Astrocyte of the spinal cord (primary cell): ENCODE results near the gene REXO5.

Experiments used
- DNase-seq: peaks from one replicate; pipeline ENCODE4 v3.0.0; 2011; ENCODE audit warnings: low read depth, low spot score
- H3K4me3 ChIP-seq: 2 replicates; pipeline ENCODE4 v1.5.1; 2011; ENCODE audit warnings: low read depth, mild to moderate bottlenecking, low read length, moderate library complexity
- in situ Hi-C: cut with HindIII; loops from 2 replicates; pipeline ENCODE4 v1.10.0; 2017; ENCODE audit warnings: low sequenced_read_pairs
- TF ChIP-seq, protein P1 (sequence below): IDR thresholded peaks from 2 replicates; pipeline ENCODE4 v1.5.1; 2012; ENCODE audit warnings: low read depth, mild to moderate bottlenecking, low read length, inconsistent platforms

The REXO5 gene

DNA sequence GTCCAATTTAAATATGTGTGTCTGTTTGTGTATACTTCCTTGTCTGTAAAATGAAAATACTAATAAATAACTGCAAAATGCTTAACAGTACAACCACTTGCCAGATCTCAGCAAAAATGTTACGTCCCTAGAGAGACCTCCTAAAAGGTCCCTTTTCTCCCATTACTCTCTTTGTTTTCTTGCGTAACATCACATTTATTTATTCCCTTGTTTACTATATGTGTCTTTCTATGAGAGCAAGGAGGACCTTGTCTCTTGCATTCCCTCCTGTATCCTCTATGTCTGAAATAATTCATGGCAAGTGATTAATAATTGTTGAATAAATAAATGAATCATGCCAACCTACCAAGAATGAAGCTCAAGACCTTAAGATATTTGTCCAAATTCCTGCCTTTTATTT, 40.6 kb upstream of the REXO5 start:
- TF ChIP-seq, protein P1, sequence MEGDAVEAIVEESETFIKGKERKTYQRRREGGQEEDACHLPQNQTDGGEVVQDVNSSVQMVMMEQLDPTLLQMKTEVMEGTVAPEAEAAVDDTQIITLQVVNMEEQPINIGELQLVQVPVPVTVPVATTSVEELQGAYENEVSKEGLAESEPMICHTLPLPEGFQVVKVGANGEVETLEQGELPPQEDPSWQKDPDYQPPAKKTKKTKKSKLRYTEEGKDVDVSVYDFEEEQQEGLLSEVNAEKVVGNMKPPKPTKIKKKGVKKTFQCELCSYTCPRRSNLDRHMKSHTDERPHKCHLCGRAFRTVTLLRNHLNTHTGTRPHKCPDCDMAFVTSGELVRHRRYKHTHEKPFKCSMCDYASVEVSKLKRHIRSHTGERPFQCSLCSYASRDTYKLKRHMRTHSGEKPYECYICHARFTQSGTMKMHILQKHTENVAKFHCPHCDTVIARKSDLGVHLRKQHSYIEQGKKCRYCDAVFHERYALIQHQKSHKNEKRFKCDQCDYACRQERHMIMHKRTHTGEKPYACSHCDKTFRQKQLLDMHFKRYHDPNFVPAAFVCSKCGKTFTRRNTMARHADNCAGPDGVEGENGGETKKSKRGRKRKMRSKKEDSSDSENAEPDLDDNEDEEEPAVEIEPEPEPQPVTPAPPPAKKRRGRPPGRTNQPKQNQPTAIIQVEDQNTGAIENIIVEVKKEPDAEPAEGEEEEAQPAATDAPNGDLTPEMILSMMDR = no peak

DNA sequence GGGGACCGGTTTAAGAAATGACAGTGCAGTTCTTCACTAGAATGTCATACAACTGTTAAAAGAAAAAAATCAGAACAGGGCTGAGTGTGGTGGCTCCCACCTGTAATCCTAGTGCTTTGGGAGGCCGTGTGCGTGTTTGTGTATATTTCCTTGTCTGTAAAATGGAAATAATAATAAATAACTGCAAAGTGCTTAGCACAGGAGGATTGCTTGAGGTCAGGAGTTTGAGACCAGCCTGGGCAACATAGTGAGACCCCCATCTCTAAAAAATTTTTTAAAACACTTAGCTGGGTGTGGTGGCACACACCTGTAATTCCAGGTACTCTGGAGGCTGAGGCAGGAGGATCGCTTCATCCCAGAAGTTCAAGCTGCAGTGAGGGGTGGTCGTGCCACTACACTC, 40.0 kb upstream of the REXO5 start:
- TF ChIP-seq, protein P1 = no peak
- DNase-seq = no peak
- in situ Hi-C loops = no loop called here
- H3K4me3 ChIP-seq = no peak overlapping the region

More for the DNA sequence above, 40.6 kb upstream of the REXO5 start:
- no peak for DNase-seq
- in situ Hi-C loops = no loop called here
- H3K4me3 ChIP-seq = no peak overlapping the region

DNA sequence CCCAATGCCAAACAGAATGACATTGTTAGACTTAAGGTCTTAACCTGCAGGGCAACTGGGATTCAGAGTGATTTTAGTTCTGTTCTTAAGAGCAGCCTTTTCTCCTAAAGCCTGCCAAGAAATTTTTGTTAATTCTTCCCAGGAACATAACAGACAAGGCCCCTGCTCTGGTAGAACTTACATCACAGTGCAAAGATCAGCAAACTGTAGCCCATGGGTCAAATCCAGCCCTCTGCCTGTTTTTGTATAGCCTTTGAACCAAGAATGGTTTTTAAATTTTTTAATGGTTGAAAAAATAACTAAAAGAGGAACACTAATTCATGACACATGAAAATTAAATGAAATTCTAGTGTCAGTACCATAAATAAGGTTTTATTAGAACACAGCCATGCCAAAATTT, 38.8 kb upstream of the REXO5 start:
- TF ChIP-seq, protein P1 = no peak
- H3K4me3 ChIP-seq = no peak overlapping the region
- in situ Hi-C loops = no loop called here
- no peak for DNase-seq

DNA sequence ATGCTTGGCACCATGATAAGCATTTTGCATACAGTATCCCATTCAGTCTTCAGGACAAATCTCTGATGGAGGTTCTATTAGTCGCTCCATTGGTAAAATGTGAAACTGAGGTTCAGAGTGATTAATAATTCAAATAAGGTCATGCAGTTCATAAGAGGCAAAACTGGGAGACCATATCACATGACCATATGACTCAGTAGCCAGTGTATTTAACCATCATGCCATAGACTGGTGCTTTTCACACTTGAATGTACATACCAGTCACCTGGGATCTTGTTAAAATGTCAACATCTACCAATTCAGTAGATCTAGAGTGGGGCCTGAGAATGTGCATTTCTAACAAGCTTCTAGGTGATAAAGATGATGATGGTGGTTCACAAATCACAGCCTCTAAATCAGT, 38.2 kb upstream of the REXO5 start:
- no peak for DNase-seq
- TF ChIP-seq, protein P1 = no peak
- in situ Hi-C loops = no loop called here

DNA sequence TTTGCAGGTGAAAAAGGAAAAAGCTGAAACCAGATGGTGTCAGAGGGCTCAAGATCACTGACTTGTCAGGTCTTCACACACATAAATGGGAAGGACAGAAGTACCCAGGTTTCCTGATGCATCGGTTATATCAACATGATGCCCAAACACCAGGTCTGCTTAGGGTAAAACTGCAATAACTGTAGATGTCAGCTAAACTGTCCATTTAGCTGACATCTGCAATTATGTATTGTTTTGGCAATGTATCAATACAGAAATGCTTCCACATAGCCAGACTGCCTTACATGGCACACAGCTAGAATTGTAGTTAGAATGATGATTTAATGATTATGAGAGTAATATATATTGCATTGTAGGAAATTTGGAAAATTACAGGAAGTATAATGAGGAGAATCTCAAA, 37.5 kb upstream of the REXO5 start:
- in situ Hi-C loops = no loop called here
- no peak overlapping the region for H3K4me3 ChIP-seq
- TF ChIP-seq, protein P1 = no peak
- no peak for DNase-seq

More for the DNA sequence above, 38.2 kb upstream of the REXO5 start:
- no peak overlapping the region for H3K4me3 ChIP-seq

DNA sequence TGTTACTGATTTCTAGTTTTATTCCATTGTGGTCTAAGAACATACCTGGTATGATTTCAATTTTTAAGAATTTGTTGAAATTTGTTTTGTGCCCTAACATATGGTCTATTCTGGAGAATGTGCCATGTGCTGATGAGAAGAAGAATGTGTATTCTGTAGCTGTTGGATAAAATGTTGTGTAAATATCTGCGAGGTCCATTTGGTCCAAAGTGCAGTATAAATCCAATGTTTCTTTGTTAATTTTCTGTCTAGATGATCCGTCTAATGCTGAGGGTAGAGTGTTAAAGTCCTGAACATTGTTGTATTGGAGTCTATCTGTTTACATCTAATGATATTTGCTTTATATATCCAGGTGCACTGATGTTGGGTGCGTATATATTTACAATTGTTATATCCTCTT, 32.6 kb upstream of the REXO5 start:
- in situ Hi-C loops = no loop called here
- TF ChIP-seq, protein P1 = no peak
- no peak overlapping the region for H3K4me3 ChIP-seq
- no peak for DNase-seq
